ENCODE data around the gene CASP10.
"Not testable (repeated sequence)": the region's sequence is repeated elsewhere in the genome, so short reads cannot be mapped to it uniquely, and the experiment has no call there.

The CASP10 gene

GRCh38 chr2:201174687-201175086 is 8.3 kb upstream of the CASP10 start:
- TF ChIP-seq CTCF (conservative IDR thresholded peaks at IDR 0.05; ENCODE audit: control insufficient read depth, insufficient read depth, low read depth, low read length) = no peak
- H3K4me3 ChIP-seq (ENCODE audit: control insufficient read depth, low read depth, low read length) = no peak overlapping the region

GRCh38 chr2:201176081-201176481 is 6.9 kb upstream of the CASP10 start:
- DNase-seq (ENCODE audit: low read depth) = no peak
- no peak for TF ChIP-seq CTCF (conservative IDR thresholded peaks at IDR 0.05; ENCODE audit: control insufficient read depth, insufficient read depth, low read depth, low read length)
- H3K4me3 ChIP-seq (ENCODE audit: control insufficient read depth, low read depth, low read length) = no peak overlapping the region

More at GRCh38 chr2:201174687-201175086, 8.3 kb upstream of the CASP10 start:
- DNase-seq (ENCODE audit: low read depth) = no peak

- no peak overlapping the region for H3K4me3 ChIP-seq (ENCODE audit: control insufficient read depth, low read depth, low read length)
Measured at GRCh38 chr2:201180010-201180409, 2.9 kb upstream of the CASP10 start.

GRCh38 chr2:201183365-201183727 is 405 bp downstream of the CASP10 start:
- peak overlapping the region; percentile 49 for H3K4me3 ChIP-seq (ENCODE audit: control insufficient read depth, low read depth, low read length)
- TF ChIP-seq CTCF (conservative IDR thresholded peaks at IDR 0.05; ENCODE audit: control insufficient read depth, insufficient read depth, low read depth, low read length) = no peak
- DNase-seq (ENCODE audit: low read depth) = no peak

More at GRCh38 chr2:201180010-201180409, 2.9 kb upstream of the CASP10 start:
- DNase-seq (ENCODE audit: low read depth) = peak; percentile 8
- no peak for TF ChIP-seq CTCF (conservative IDR thresholded peaks at IDR 0.05; ENCODE audit: control insufficient read depth, insufficient read depth, low read depth, low read length)

GRCh38 chr2:201183835-201184234 is 894 bp downstream of the CASP10 start:
- H3K4me3 ChIP-seq (ENCODE audit: control insufficient read depth, low read depth, low read length) = peak overlapping the region; percentile 3
- DNase-seq (ENCODE audit: low read depth) = not testable (repeated sequence)

- H3K4me3 ChIP-seq (ENCODE audit: control insufficient read depth, low read depth, low read length); DNase-seq (ENCODE audit: low read depth): not testable (repeated sequence)
Measured at GRCh38 chr2:201184248-201184647, 1.3 kb downstream of the CASP10 start.

GRCh38 chr2:201185863-201186262 is 2.9 kb downstream of the CASP10 start:
- no peak for TF ChIP-seq CTCF (conservative IDR thresholded peaks at IDR 0.05; ENCODE audit: control insufficient read depth, insufficient read depth, low read depth, low read length)
- H3K4me3 ChIP-seq (ENCODE audit: control insufficient read depth, low read depth, low read length) = no peak overlapping the region

GRCh38 chr2:201186982-201187381 is 4.0 kb downstream of the CASP10 start:
- no peak for DNase-seq (ENCODE audit: low read depth)
- TF ChIP-seq CTCF (conservative IDR thresholded peaks at IDR 0.05; ENCODE audit: control insufficient read depth, insufficient read depth, low read depth, low read length) = no peak
- no peak overlapping the region for H3K4me3 ChIP-seq (ENCODE audit: control insufficient read depth, low read depth, low read length)

More at GRCh38 chr2:201185863-201186262, 2.9 kb downstream of the CASP10 start:
- DNase-seq (ENCODE audit: low read depth) = no peak

Data from fibroblast of mammary gland (primary cell).